ENCODE data around the gene DGKB. TPM values are rescaled to one million over a fixed set of nuclear protein-coding genes. Genes with fewer than 3 reads are reported as not detected.

DGKB gene
- total RNA-seq, 4 donors from 2014 or later: 0.40 to 3.8 (median 0.82) TPM; not detected in 1

- Histone ChIP-seq H3K36me3 (no peaks in the 10 kb centered on the region), H3K4me3 (no peak overlapping the region), H3K27me3 (no peaks in the 10 kb centered on the region), H3K4me1 (no peaks in the 10 kb centered on the region), H3K9me3 (no peaks in the 10 kb centered on the region), H3K27ac (no peak overlapping the region)
- 46% methylated on average over 3 of the region's 3 CpGs for WGBS, 2 donors (ENCODE audit: low coverage in 1 of 2)
- no peak for DNase-seq
- in situ Hi-C loops (cut with MboI; ENCODE audit: low pct_ligation_motif_present in 1 of 4, low pct_unique_long_range_greater_than_20kb in 1 of 4, low sequenced_read_pairs in 3 of 4) (no loop called here), intact Hi-C loops (cut with DNase I; ENCODE audit: low total_unique reads) (no loop called here)
- TF ChIP-seq POLR2AphosphoS5 (IDR thresholded peaks at IDR 0.05) (no peak), EP300 (IDR thresholded peaks at IDR 0.05; ENCODE audit: low read depth) (no peak), POLR2A (IDR thresholded peaks at IDR 0.05) (no peak), CTCF (IDR thresholded peaks at IDR 0.05) (no peak)
These were observed 488.1 kb downstream of the DGKB start for GRCh38 chr7:14414274-14414986.

- no peak for DNase-seq
- TF ChIP-seq POLR2A (IDR thresholded peaks at IDR 0.05) (no peak), CTCF (IDR thresholded peaks at IDR 0.05) (no peak), EP300 (IDR thresholded peaks at IDR 0.05; ENCODE audit: low read depth) (no peak), POLR2AphosphoS5 (IDR thresholded peaks at IDR 0.05) (no peak)
- 51 to 58% methylated on average over 4 to 6 of the region's 6 CpGs for WGBS, 2 donors (ENCODE audit: low coverage in 1 of 2)
- no peak overlapping the region for H3K4me3 ChIP-seq
- no peaks in the 10 kb centered on the region for H3K36me3 ChIP-seq
- H3K27ac ChIP-seq: no peak overlapping the region
- in situ Hi-C loops (cut with MboI; ENCODE audit: low pct_ligation_motif_present in 1 of 4, low pct_unique_long_range_greater_than_20kb in 1 of 4, low sequenced_read_pairs in 3 of 4): no loop called here
- intact Hi-C loops (cut with DNase I; ENCODE audit: low total_unique reads): no loop called here
- no peaks in the 10 kb centered on the region for H3K9me3 ChIP-seq
- no peaks in the 10 kb centered on the region for H3K27me3 ChIP-seq
- no peaks in the 10 kb centered on the region for H3K4me1 ChIP-seq
These were observed 495.1 kb downstream of the DGKB start for GRCh38 chr7:14407246-14408015.

GRCh38 chr7:14403587-14403986 lies 499.0 kb downstream of the DGKB start:
- no peaks in the 10 kb centered on the region for H3K9me3 ChIP-seq
- H3K4me3 ChIP-seq: no peak overlapping the region
- intact Hi-C loops (cut with DNase I; ENCODE audit: low total_unique reads) (no loop called here), in situ Hi-C loops (cut with MboI; ENCODE audit: low pct_ligation_motif_present in 1 of 4, low pct_unique_long_range_greater_than_20kb in 1 of 4, low sequenced_read_pairs in 3 of 4) (no loop called here)
- H3K27ac ChIP-seq: no peak overlapping the region
- H3K27me3 ChIP-seq: no peaks in the 10 kb centered on the region
- no peak for DNase-seq
- 73 to 79% methylated on average over 2 of the region's 2 CpGs for WGBS, 2 donors (ENCODE audit: low coverage in 1 of 2)
- H3K4me1 ChIP-seq: no peaks in the 10 kb centered on the region
- H3K36me3 ChIP-seq: no peaks in the 10 kb centered on the region
- TF ChIP-seq CTCF (IDR thresholded peaks at IDR 0.05) (no peak), POLR2AphosphoS5 (IDR thresholded peaks at IDR 0.05) (no peak), EP300 (IDR thresholded peaks at IDR 0.05; ENCODE audit: low read depth) (no peak), POLR2A (IDR thresholded peaks at IDR 0.05) (no peak)

GRCh38 chr7:14400271-14400670 lies 502.3 kb downstream of the DGKB start:
- Histone ChIP-seq H3K9me3 (no peaks in the 10 kb centered on the region), H3K36me3 (no peaks in the 10 kb centered on the region), H3K4me1 (no peaks in the 10 kb centered on the region), H3K27ac (no peak overlapping the region), H3K27me3 (no peaks in the 10 kb centered on the region), H3K4me3 (no peak overlapping the region)
- intact Hi-C loops (cut with DNase I; ENCODE audit: low total_unique reads) (no loop called here), in situ Hi-C loops (cut with MboI; ENCODE audit: low pct_ligation_motif_present in 1 of 4, low pct_unique_long_range_greater_than_20kb in 1 of 4, low sequenced_read_pairs in 3 of 4) (no loop called here)
- no peak for DNase-seq
- TF ChIP-seq POLR2A (IDR thresholded peaks at IDR 0.05) (no peak), EP300 (IDR thresholded peaks at IDR 0.05; ENCODE audit: low read depth) (no peak), POLR2AphosphoS5 (IDR thresholded peaks at IDR 0.05) (no peak), CTCF (IDR thresholded peaks at IDR 0.05) (no peak)
- 54 to 57% methylated on average over 3 of the region's 3 CpGs for WGBS, 2 donors (ENCODE audit: low coverage in 1 of 2)
